PC-9 (cell line): ENCODE results near the gene TDRD9. TPM values are rescaled to one million over a fixed set of nuclear protein-coding genes. Genes with fewer than 3 reads are reported as not detected.

ENCODE experiments used
- BruUV-seq: library from RNA; stranded (reverse); fragments of 400-500 nt; replicated peaks from 2 replicates; lab custom pipeline; 2021; lab: Mats Ljungman, UMichigan
- CTCF ChIA-PET: fragments of 300-600 bp; sonication (Branson Sonifier 250); formaldehyde crosslinking; loops from one replicate; lab custom pipeline; 2022; ENCODE audit warnings: antibody characterized with exemption; lab: Charles Lee
- POLR2A ChIA-PET: fragments of 300-600 bp; sonication (Branson Sonifier 250); formaldehyde crosslinking; loops from one replicate; lab custom pipeline; 2022; ENCODE audit warnings: antibody characterized with exemption; ENCODE audit not compliant: unreplicated experiment; lab: Charles Lee
- DNase-seq, 2 experiments: peaks; one replicate each; pipeline versions ENCODE4 v3.0.0 to v3.0.0-alpha.2; 2015 to 2022; ENCODE audit warnings: mixed read lengths in 1 of 2
- H2AFZ ChIP-seq: fragments of 200-600 bp; sonication (generic); 2 replicates; pipeline ENCODE4 v1.8.1; 2017; ENCODE audit warnings: antibody characterized with exemption
- H3F3A ChIP-seq: fragments of 200-600 bp; sonication (generic); 2 replicates; pipeline ENCODE4 v1.8.1; 2017; ENCODE audit warnings: antibody characterized with exemption, mild to moderate bottlenecking, low read depth; ENCODE audit not compliant: insufficient read depth
- H3K27ac ChIP-seq: fragments of 200-600 bp; sonication (generic); 2 replicates; pipeline ENCODE4 v1.6.1; 2016; ENCODE audit warnings: mixed run types
- H3K27me3 ChIP-seq: fragments of 200-600 bp; sonication (generic); 2 replicates; pipeline ENCODE4 v1.6.1; 2016; ENCODE audit warnings: low read depth, mixed run types; ENCODE audit not compliant: insufficient read depth
- H3K36me3 ChIP-seq: fragments of 200-600 bp; sonication (generic); 2 replicates; pipeline ENCODE4 v1.6.1; 2016; ENCODE audit warnings: low read depth, mixed run types
- H3K4me1 ChIP-seq: fragments of 200-600 bp; sonication (generic); replicated peaks from 2 replicates; pipeline ENCODE4 v1.6.1; 2016; ENCODE audit warnings: mixed run types; ENCODE audit not compliant: insufficient read depth
- H3K4me2 ChIP-seq: fragments of 200-600 bp; sonication (generic); 2 replicates; pipeline ENCODE4 v1.6.1; 2017; ENCODE audit warnings: mixed run types
- H3K4me3 ChIP-seq: fragments of 200-600 bp; sonication (generic); 2 replicates; pipeline ENCODE4 v1.6.1; 2016; ENCODE audit warnings: mixed run types
- H3K79me2 ChIP-seq: fragments of 200-600 bp; sonication (generic); 2 replicates; pipeline ENCODE4 v1.6.1; 2017; ENCODE audit warnings: low read depth, mixed run types
- H3K9me2 ChIP-seq: fragments of 200-600 bp; sonication (generic); 2 replicates; pipeline ENCODE4 v1.8.1; 2017; ENCODE audit warnings: mild to moderate bottlenecking; ENCODE audit not compliant: insufficient read depth
- H3K9me3 ChIP-seq: fragments of 200-600 bp; sonication (generic); 2 replicates; pipeline ENCODE4 v1.8.1; 2016; ENCODE audit warnings: low read depth; ENCODE audit not compliant: insufficient read depth
- H4K20me1 ChIP-seq: fragments of 200-600 bp; sonication (generic); 2 replicates; pipeline ENCODE4 v1.8.1; 2017; ENCODE audit not compliant: insufficient read depth
- EZH2 ChIP-seq: fragments of 200-600 bp; sonication (generic); IDR thresholded peaks from 2 replicates; pipeline ENCODE4 v1.8.0; 2017; ENCODE audit warnings: antibody characterized with exemption, low read depth
- intact Hi-C: fragments of 100-400 bp; cut with micrococcal nuclease; formaldehyde crosslinking; loops from one replicate; pipeline ENCODE4 v1.10.0; 2022; ENCODE audit not compliant: unreplicated experiment
- total RNA-seq: library from RNA; stranded (reverse); gene quantifications from 2 replicates; pipeline ENCODE4 v1.2.3, GENCODE V29; 2021
- TF ChIP-seq, protein P1 (sequence below): fragments of 200-600 bp; sonication (generic); conservative IDR thresholded peaks from 2 replicates; pipeline ENCODE4 v1.6.1; 2017; ENCODE audit warnings: mixed run types, antibody characterized with exemption, mild to moderate bottlenecking, moderate library complexity

Gene TDRD9
- total RNA-seq, 1 experiment from 2014 or later = 0.15 TPM

DNA sequence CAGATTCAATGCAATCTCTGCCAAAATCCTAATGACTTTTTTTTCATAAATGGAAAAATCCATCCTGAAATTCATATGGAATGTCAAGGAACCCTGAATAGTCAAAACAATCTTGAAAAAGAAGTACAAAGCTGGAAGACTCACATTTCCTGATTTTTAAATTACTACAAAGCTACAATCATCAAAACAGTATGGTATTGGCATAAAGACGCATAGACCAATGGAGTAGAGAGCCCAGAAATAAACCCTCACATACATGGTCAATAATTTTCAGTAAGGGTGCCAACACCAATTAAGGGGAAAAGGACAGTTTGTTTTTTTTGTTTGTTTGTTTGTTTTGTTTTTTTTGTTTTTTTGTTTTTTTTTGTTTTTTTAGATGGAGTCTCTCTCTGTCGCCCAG is 18.7 kb downstream of the TDRD9 start:
- Histone ChIP-seq H3K4me1 (no peaks in the 10 kb centered on the region), H3K9me3 (no peaks in the 10 kb centered on the region), H3K79me2 (no peaks in the 10 kb centered on the region), H2AFZ (no peak overlapping the region), H3K4me2 (no peak overlapping the region), H3K27me3 (peaks cover 2% of the 10 kb centered on the region; the same call in 1 of the 2 replicates), H3K4me3 (no peak overlapping the region), H3F3A (no peaks in the 10 kb centered on the region), H3K27ac (no peak overlapping the region), H3K36me3 (no peaks in the 10 kb centered on the region), H4K20me1 (no peaks in the 10 kb centered on the region), H3K9me2 (no peaks in the 10 kb centered on the region)
- BruUV-seq = no TSS peak
- intact Hi-C loops = no loop called here
- DNase-seq = no peak
- POLR2A ChIA-PET = interaction anchor here (0.5 kb wide), 1 partner anchor 31 kb away, joined by 22 read pairs; no protein-coding TSS in a partner anchor
- CTCF ChIA-PET = no interaction called here
- no peak for TF ChIP-seq EZH2
- TF ChIP-seq, protein P1, sequence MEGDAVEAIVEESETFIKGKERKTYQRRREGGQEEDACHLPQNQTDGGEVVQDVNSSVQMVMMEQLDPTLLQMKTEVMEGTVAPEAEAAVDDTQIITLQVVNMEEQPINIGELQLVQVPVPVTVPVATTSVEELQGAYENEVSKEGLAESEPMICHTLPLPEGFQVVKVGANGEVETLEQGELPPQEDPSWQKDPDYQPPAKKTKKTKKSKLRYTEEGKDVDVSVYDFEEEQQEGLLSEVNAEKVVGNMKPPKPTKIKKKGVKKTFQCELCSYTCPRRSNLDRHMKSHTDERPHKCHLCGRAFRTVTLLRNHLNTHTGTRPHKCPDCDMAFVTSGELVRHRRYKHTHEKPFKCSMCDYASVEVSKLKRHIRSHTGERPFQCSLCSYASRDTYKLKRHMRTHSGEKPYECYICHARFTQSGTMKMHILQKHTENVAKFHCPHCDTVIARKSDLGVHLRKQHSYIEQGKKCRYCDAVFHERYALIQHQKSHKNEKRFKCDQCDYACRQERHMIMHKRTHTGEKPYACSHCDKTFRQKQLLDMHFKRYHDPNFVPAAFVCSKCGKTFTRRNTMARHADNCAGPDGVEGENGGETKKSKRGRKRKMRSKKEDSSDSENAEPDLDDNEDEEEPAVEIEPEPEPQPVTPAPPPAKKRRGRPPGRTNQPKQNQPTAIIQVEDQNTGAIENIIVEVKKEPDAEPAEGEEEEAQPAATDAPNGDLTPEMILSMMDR = no peak

DNA sequence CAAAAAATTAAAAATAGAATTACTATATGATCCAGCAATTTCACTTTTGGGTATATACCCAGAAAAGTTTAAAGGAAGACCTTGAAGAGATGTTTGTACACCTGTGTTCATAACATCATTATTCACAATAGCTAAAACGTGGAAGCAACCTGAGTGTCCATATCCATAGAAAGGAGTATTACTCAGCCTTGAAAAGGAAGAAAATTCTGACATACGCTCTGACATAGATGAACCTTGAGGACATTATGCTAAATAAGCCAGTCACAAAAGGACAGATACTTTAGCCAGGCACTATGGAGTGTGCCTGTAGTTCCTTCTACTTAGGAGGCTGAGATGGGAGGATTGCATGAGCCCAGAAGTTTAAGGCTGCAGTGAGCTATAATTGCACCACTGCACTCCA is 20.2 kb downstream of the TDRD9 start:
- H4K20me1 ChIP-seq = no peaks in the 10 kb centered on the region
- CTCF ChIA-PET = interaction anchor here (0.6 kb wide), 1 partner anchor 11 kb away, joined by 3 read pairs; no protein-coding TSS in a partner anchor
- no peak for DNase-seq
- POLR2A ChIA-PET = no interaction called here
- no peaks in the 10 kb centered on the region for H3K27me3 ChIP-seq
- H3K9me3 ChIP-seq = no peaks in the 10 kb centered on the region
- no peaks in the 10 kb centered on the region for H3F3A ChIP-seq
- H2AFZ ChIP-seq = no peak overlapping the region
- no peak overlapping the region for H3K4me2 ChIP-seq
- H3K4me1 ChIP-seq = no peaks in the 10 kb centered on the region
- BruUV-seq = no TSS peak
- no peak overlapping the region for H3K27ac ChIP-seq
- TF ChIP-seq, protein P1 = no peak
- no peak for TF ChIP-seq EZH2
- H3K4me3 ChIP-seq = no peak overlapping the region
- no peaks in the 10 kb centered on the region for H3K79me2 ChIP-seq
- H3K9me2 ChIP-seq = no peaks in the 10 kb centered on the region
- H3K36me3 ChIP-seq = no peaks in the 10 kb centered on the region
- intact Hi-C loops = no loop called here

DNA sequence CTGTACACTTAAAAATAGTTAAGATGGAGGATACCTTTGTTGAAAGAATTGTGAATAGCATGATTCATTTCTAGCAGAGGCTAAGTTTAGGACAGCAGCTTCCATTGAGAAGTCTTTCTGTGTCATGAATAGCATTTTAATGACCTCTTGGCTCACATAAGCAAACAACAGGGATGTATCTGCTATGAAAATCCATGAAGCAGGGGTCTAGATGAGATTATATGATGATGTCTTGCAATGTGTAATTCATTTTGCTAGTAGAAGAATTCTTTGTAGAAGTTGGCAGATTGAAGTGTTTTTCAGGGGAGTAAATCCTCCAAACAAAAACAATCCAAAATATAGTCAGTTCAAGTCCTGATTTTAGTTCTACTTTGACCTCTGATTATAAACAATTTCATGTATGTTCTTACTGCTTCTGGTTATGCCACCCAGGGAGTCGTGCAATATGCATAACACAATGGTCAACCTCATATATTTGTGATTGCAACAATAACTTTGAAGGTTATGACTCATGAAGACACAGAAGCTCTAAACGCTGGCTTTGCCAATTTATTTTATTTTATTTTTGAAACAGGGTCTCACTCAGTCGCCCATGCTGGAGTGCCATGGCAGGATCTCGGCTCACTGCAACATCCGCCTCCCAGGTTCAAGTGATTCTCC is 21.0 kb downstream of the TDRD9 start:
- H3K9me2 ChIP-seq = no peaks in the 10 kb centered on the region
- no peaks in the 10 kb centered on the region for H3K36me3 ChIP-seq
- H3K27me3 ChIP-seq = no peaks in the 10 kb centered on the region
- no peaks in the 10 kb centered on the region for H3K79me2 ChIP-seq
- H3K27ac ChIP-seq = no peak overlapping the region
- CTCF ChIA-PET = no interaction called here
- POLR2A ChIA-PET = no interaction called here
- no peaks in the 10 kb centered on the region for H3K9me3 ChIP-seq
- TF ChIP-seq EZH2 = no peak
- TF ChIP-seq, protein P1 = no peak
- no peaks in the 10 kb centered on the region for H3F3A ChIP-seq
- no peaks in the 10 kb centered on the region for H3K4me1 ChIP-seq
- intact Hi-C loops = no loop called here
- no TSS peak for BruUV-seq
- no peak overlapping the region for H2AFZ ChIP-seq
- H3K4me3 ChIP-seq = no peak overlapping the region
- H3K4me2 ChIP-seq = no peak overlapping the region
- no peak for DNase-seq
- no peaks in the 10 kb centered on the region for H4K20me1 ChIP-seq
